ENCODE data around the gene ARID1B. TPM values are rescaled to one million over a fixed set of nuclear protein-coding genes. Genes with fewer than 3 reads are reported as not detected.

ARID1B gene
- total and polyA plus RNA-seq, 2 of the 13 experiments (the other 11 are each of a cell fraction or from before 2014, with no cell fraction given), result 20.1 to 32.6 TPM

GRCh38 chr6:157198425-157199279 is 421.5 kb downstream of the ARID1B start:
- no peak for ATAC-seq
- 90% methylated on average over 15 of the region's 15 CpGs for WGBS (ENCODE audit: low lambda C conversion rate)
- Histone ChIP-seq H3K27me3 (ENCODE audit: control insufficient read depth in 1 of 2, insufficient read depth in 2 of 2, low read length in 2 of 2) (no peaks in the 10 kb centered on the region), H3K9ac (ENCODE audit: insufficient read depth, low read depth, low read length) (no peak overlapping the region), H3K36me3 (replicated peaks in 1 of 2; ENCODE audit: control insufficient read depth in 1 of 2, insufficient read depth in 2 of 2, low read length in 2 of 2) (peaks cover 32 to 75% of the 10 kb centered on the region in 2 experiments), H3K9me3 (ENCODE audit: low read length) (no peaks in the 10 kb centered on the region), H4K20me1 (ENCODE audit: insufficient read depth, low read length) (no peaks in the 10 kb centered on the region), H3K79me2 (ENCODE audit: insufficient read depth, low read length) (no peaks in the 10 kb centered on the region), H3K27ac (ENCODE audit: extremely low read length, insufficient read depth, low read length) (no peak overlapping the region), H3K4me3 (replicated peaks in 1 of 3; ENCODE audit: insufficient read depth in 1 of 3, low read depth in 2 of 3, low read length in 3 of 3) (no peak overlapping the region), H3K4me2 (ENCODE audit: low read depth, low read length) (no peak overlapping the region), H2AFZ (ENCODE audit: low read length) (no peak overlapping the region), H3K4me1 (ENCODE audit: insufficient read depth, low read length) (no peaks in the 10 kb centered on the region)
- no TSS peak for BruUV-seq (replicated peaks)
- ChIA-PET POLR2A (no interaction called here), CTCF (ENCODE audit: low intra/inter-chr PET ratio, low total read pairs) (no interaction called here)
- intact Hi-C loops (cut with micrococcal nuclease; ENCODE audit: unreplicated experiment) (no loop called here), in situ Hi-C loops (cut with HindIII; ENCODE audit: extremely low pct_ligation_motif_present, low pct_unique_long_range_greater_than_20kb) (loop anchor here (25.0 kb wide), 1 partner anchor 636 kb away; no protein-coding TSS in a partner anchor)
- TF ChIP-seq ZNF773 (CRISPR knock-in tag; IDR thresholded peaks at IDR 0.05; ENCODE audit: borderline replicate concordance) (no peak), RBM22 (optimal IDR thresholded peaks at IDR 0.05; ENCODE audit: low read length) (peak; percentile 33)
- FAIRE-seq, result no peak
- no peak for DNase-seq (ENCODE audit: low spot score)

GRCh38 chr6:157200117-157200516 is 422.9 kb downstream of the ARID1B start:
- Histone ChIP-seq H3K79me2 (ENCODE audit: insufficient read depth, low read length) (no peaks in the 10 kb centered on the region), H4K20me1 (ENCODE audit: insufficient read depth, low read length) (no peaks in the 10 kb centered on the region), H3K4me1 (ENCODE audit: insufficient read depth, low read length) (no peaks in the 10 kb centered on the region), H3K9ac (ENCODE audit: insufficient read depth, low read depth, low read length) (no peak overlapping the region), H3K27me3 (ENCODE audit: control insufficient read depth in 1 of 2, insufficient read depth in 2 of 2, low read length in 2 of 2) (no peaks in the 10 kb centered on the region), H2AFZ (ENCODE audit: low read length) (no peak overlapping the region), H3K36me3 (replicated peaks in 1 of 2; ENCODE audit: control insufficient read depth in 1 of 2, insufficient read depth in 2 of 2, low read length in 2 of 2) (peaks cover 33 to 80% of the 10 kb centered on the region in 2 experiments), H3K4me3 (replicated peaks in 1 of 3; ENCODE audit: insufficient read depth in 1 of 3, low read depth in 2 of 3, low read length in 3 of 3) (no peak overlapping the region), H3K27ac (ENCODE audit: extremely low read length, insufficient read depth, low read length) (no peak overlapping the region), H3K9me3 (ENCODE audit: low read length) (no peaks in the 10 kb centered on the region), H3K4me2 (ENCODE audit: low read depth, low read length) (no peak overlapping the region)
- ChIA-PET CTCF (ENCODE audit: low intra/inter-chr PET ratio, low total read pairs) (no interaction called here), POLR2A (no interaction called here)
- intact Hi-C loops (cut with micrococcal nuclease; ENCODE audit: unreplicated experiment) (no loop called here), in situ Hi-C loops (cut with HindIII; ENCODE audit: extremely low pct_ligation_motif_present, low pct_unique_long_range_greater_than_20kb) (no loop called here)
- BruUV-seq (replicated peaks), result no TSS peak
- FAIRE-seq, result no peak
- WGBS (ENCODE audit: low lambda C conversion rate), result 98% methylated on average over 7 of the region's 10 CpGs
- no peak for ATAC-seq
- DNase-seq (ENCODE audit: low spot score), result no peak
- TF ChIP-seq ZNF800 (CRISPR knock-in tag; IDR thresholded peaks at IDR 0.05) (no peak), SAFB2 (CRISPR knock-in tag; IDR thresholded peaks at IDR 0.05; ENCODE audit: borderline replicate concordance, low read depth) (no peak), BRCA1 (CRISPR knock-in tag; IDR thresholded peaks at IDR 0.05) (no peak), RBAK (CRISPR knock-in tag; IDR thresholded peaks at IDR 0.05) (no peak), MYPOP (CRISPR knock-in tag; IDR thresholded peaks at IDR 0.05) (no peak), ZBTB3 (CRISPR knock-in tag; IDR thresholded peaks at IDR 0.05; ENCODE audit: borderline replicate concordance, low read depth) (no peak), NR0B2 (CRISPR knock-in tag; IDR thresholded peaks at IDR 0.05) (no peak)
